B cell (primary cell): Measurements from ENCODE around the gene SNRPD3. TPM values are rescaled to one million over a fixed set of nuclear protein-coding genes. Genes with fewer than 3 reads are reported as not detected.
"Not testable (repeated sequence)": the region's sequence is repeated elsewhere in the genome, so short reads cannot be mapped to it uniquely, and the experiment has no call there.

Experiments
- ATAC-seq: fragments of 200-7000 bp; cut with Tn5 transposase; one replicate; pipeline ENCODE4 v1.10.0; 2021; ENCODE audit warnings: low read depth, mild to moderate bottlenecking, moderate number of reproducible peaks, moderate library complexity
- CTCF ChIA-PET: fragments of 350-600 bp; sonication (Branson Sonifier 250); formaldehyde crosslinking; loops from one replicate; lab custom pipeline; 2021; ENCODE audit warnings: antibody characterized with exemption, inconsistent platforms; lab: Charles Lee
- POLR2A ChIA-PET: fragments of 350-600 bp; sonication (Branson Sonifier 250); formaldehyde crosslinking; loops from one replicate; lab custom pipeline; 2021; ENCODE audit warnings: antibody characterized with exemption; lab: Charles Lee
- DNase-seq: peaks from one replicate; pipeline ENCODE4 v3.0.0; 2013
- H2AFZ ChIP-seq: 2 replicates; pipeline ENCODE4 v1.6.1; 2012; ENCODE audit warnings: mild to moderate bottlenecking, low read depth, low read length; ENCODE audit not compliant: insufficient read depth, poor library complexity, severe bottlenecking
- H3K27ac ChIP-seq, 2 donors: 1 replicate in 1 of 2; 2 replicates in 1 of 2; pipeline ENCODE4 v1.5.1; 2012 to 2013; ENCODE audit warnings: low read length in 2 of 2, mild to moderate bottlenecking in 2 of 2, moderate library complexity in 1 of 2
- H3K27me3 ChIP-seq, 4 experiments: fragments of 200-600 bp in 1 of 4; sonication (generic) in 1 of 4; replicated peaks in 1 of 4; 1 replicate in 2 of 4; 2 replicates in 2 of 4; pipeline versions ENCODE4 v1.6.1 to v1.7.0; 2013 to 2016; ENCODE audit warnings: low read length in 3 of 4, mild to moderate bottlenecking in 2 of 4, mixed read lengths in 1 of 4, moderate library complexity in 1 of 4; ENCODE audit not compliant: insufficient read depth in 4 of 4, control insufficient read depth in 3 of 4; ENCODE audit errors: control extremely low read depth in 1 of 4
- H3K36me3 ChIP-seq, 2 experiments: replicated peaks in 1 of 2; 1 replicate in 1 of 2; 2 replicates in 1 of 2; pipeline versions ENCODE4 v1.6.1 to v1.7.1; 2013; ENCODE audit warnings: low read length in 1 of 2; ENCODE audit not compliant: insufficient read depth in 2 of 2, control insufficient read depth in 1 of 2; ENCODE audit errors: control extremely low read depth in 1 of 2, extremely low read depth in 1 of 2
- H3K4me1 ChIP-seq, 2 donors: fragments of 200-600 bp in 1 of 2; sonication (generic) in 1 of 2; 1 replicate in 1 of 2; 2 replicates in 1 of 2; pipeline versions ENCODE4 v1.5.1 to v1.6.1; 2013 to 2017; ENCODE audit warnings: low read length in 2 of 2; ENCODE audit not compliant: control insufficient read depth in 2 of 2, insufficient read depth in 2 of 2
- H3K4me2 ChIP-seq: replicated peaks from 2 replicates; pipeline ENCODE3; 2012; ENCODE audit warnings: mild to moderate bottlenecking, low read depth, low read length; ENCODE audit not compliant: poor library complexity, severe bottlenecking
- H3K4me3 ChIP-seq, 5 experiments: fragments of 200-600 bp in 1 of 5; sonication (generic) in 1 of 5; 1 replicate in 3 of 5; 2 replicates in 2 of 5; pipeline versions ENCODE4 v1.5.1 to v1.7.0; 2011 to 2016; ENCODE audit warnings: low read length in 4 of 5, mild to moderate bottlenecking in 4 of 5, low read depth in 2 of 5, control low read depth in 1 of 5, moderate library complexity in 1 of 5; ENCODE audit not compliant: insufficient read depth in 1 of 5; ENCODE audit errors: control extremely low read depth in 1 of 5, extremely low read depth in 1 of 5
- H3K79me2 ChIP-seq: fragments of 200-600 bp; sonication (generic); one replicate; pipeline ENCODE4 v1.6.0; 2016; ENCODE audit warnings: low read length; ENCODE audit not compliant: control insufficient read depth, insufficient read depth
- H3K9ac ChIP-seq: fragments of 200-600 bp; sonication (generic); 2 replicates; pipeline ENCODE4 v1.6.1; 2017; ENCODE audit warnings: mild to moderate bottlenecking, low read length, moderate library complexity
- H3K9me3 ChIP-seq, 3 donors: one replicate each; pipeline versions ENCODE4 v1.6.1 to v1.7.1; 2013; ENCODE audit warnings: low read length in 2 of 3; ENCODE audit not compliant: control insufficient read depth in 2 of 3, insufficient read depth in 1 of 3; ENCODE audit errors: control extremely low read depth in 1 of 3
- H4K20me1 ChIP-seq: 2 replicates; pipeline ENCODE4 v1.6.0; 2012; ENCODE audit warnings: mild to moderate bottlenecking, low read length; ENCODE audit not compliant: insufficient read depth, control insufficient read depth, poor library complexity, severe bottlenecking
- H3K27ac Mint-ChIP-seq: one replicate; pipeline ENCODE4 v1.8.0; 2021; ENCODE audit warnings: mixed read lengths
- H3K27me3 Mint-ChIP-seq: one replicate; pipeline ENCODE4 v1.8.0; 2021; ENCODE audit warnings: mixed read lengths
- H3K4me1 Mint-ChIP-seq: one replicate; pipeline ENCODE4 v1.8.0; 2021; ENCODE audit warnings: mixed read lengths
- H3K4me3 Mint-ChIP-seq: one replicate; pipeline ENCODE4 v1.8.0; 2021; ENCODE audit warnings: mixed read lengths
- H3K9me3 Mint-ChIP-seq: one replicate; pipeline ENCODE4 v1.8.0; 2022; ENCODE audit warnings: mixed read lengths; ENCODE audit not compliant: insufficient read depth
- WGBS: methylation state at CpG from one replicate; pipeline ENCODE4 v1.1.5; 2013; ENCODE audit warnings: missing lambda C conversion rate; ENCODE audit not compliant: insufficient coverage; 5-methylcytosine and 5-hydroxymethylcytosine counted together
- intact Hi-C: fragments of 100-400 bp; cut with micrococcal nuclease; formaldehyde crosslinking; loops from one replicate; pipeline ENCODE4 v1.10.0; 2022
- polyA plus RNA-seq: library from polyadenylated mRNA; depleted of rRNA; stranded (reverse); fragments of >200 nt; gene quantifications from 2 replicates; pipeline ENCODE4 v1.2.3, GENCODE V29; 2012
- total RNA-seq, 2 donors: library from RNA; stranded (reverse); fragments of 120-200 nt in 1 of 2; gene quantifications; 1 replicate in 1 of 2; 2 replicates in 1 of 2; pipeline versions ENCODE4 v1.2.3 to v1.2.4, GENCODE V29; 2013 to 2022

SNRPD3 gene
- total and polyA plus RNA-seq, 2 donors (not counting 1 experiment from before 2014, with no cell fraction given): 76.7 to 165 TPM

DNA sequence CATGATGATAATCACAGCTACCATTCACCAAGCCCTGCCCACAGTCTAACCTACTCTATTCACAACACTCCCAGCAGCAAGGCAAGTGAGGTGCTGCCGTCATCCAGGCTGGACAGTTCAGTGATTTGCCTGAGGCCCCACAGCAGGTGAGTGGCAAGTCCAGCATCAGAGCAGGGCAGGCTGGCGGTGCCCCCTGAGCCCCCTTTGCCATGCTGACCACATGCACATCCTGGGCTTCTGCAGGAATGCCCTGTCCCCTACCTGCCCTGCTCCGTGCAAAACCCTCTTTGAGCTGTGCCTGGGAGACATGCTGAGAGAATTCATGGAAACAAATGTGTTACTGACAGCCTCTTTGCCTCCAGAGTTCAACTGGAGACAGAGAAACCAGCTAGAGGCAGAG is 54.1 kb downstream of the SNRPD3 start:
- H3K4me3 ChIP-seq, CTCF ChIA-PET, H3K27me3 ChIP-seq, H3K27ac ChIP-seq, ATAC-seq, H3K9ac ChIP-seq, H3K4me1 ChIP-seq, H3K36me3 ChIP-seq, H3K4me3 Mint-ChIP-seq, H3K27ac Mint-ChIP-seq, POLR2A ChIA-PET, H2AFZ ChIP-seq, intact Hi-C loops, H3K4me1 Mint-ChIP-seq, H3K79me2 ChIP-seq, H3K9me3 Mint-ChIP-seq, H4K20me1 ChIP-seq, DNase-seq, H3K27me3 Mint-ChIP-seq, H3K4me2 ChIP-seq, H3K9me3 ChIP-seq: not testable (repeated sequence)
- WGBS: 100% methylated on average over 1 of the region's 3 CpGs

GRCh38 chr22:24614794-24615193 is 59.0 kb downstream of the SNRPD3 start:
- H3K27me3 ChIP-seq, H4K20me1 ChIP-seq, H3K4me1 ChIP-seq, H3K27me3 Mint-ChIP-seq, intact Hi-C loops, H3K4me3 Mint-ChIP-seq, H3K79me2 ChIP-seq, CTCF ChIA-PET, H2AFZ ChIP-seq, H3K9me3 Mint-ChIP-seq, POLR2A ChIA-PET, H3K27ac ChIP-seq, H3K36me3 ChIP-seq, H3K4me1 Mint-ChIP-seq, H3K9me3 ChIP-seq, H3K9ac ChIP-seq, ATAC-seq, H3K4me2 ChIP-seq, DNase-seq, H3K27ac Mint-ChIP-seq, H3K4me3 ChIP-seq: not testable (repeated sequence)
- 100% methylated on average over 2 of the region's 15 CpGs for WGBS

- H3K4me3 Mint-ChIP-seq, H2AFZ ChIP-seq: not testable (repeated sequence)
Observed at GRCh38 chr22:24621244-24621643, 65.4 kb downstream of the SNRPD3 start.

GRCh38 chr22:24622596-24622995 is 66.8 kb downstream of the SNRPD3 start:
- WGBS: 0% methylated on average over 1 of the region's 2 CpGs
- H2AFZ ChIP-seq, H3K9me3 ChIP-seq, H3K27ac Mint-ChIP-seq, H3K4me3 Mint-ChIP-seq, H3K4me1 ChIP-seq, H3K27me3 Mint-ChIP-seq, H3K36me3 ChIP-seq, POLR2A ChIA-PET, H3K4me1 Mint-ChIP-seq, intact Hi-C loops, H3K4me2 ChIP-seq, H3K79me2 ChIP-seq, DNase-seq, H3K9me3 Mint-ChIP-seq, H3K4me3 ChIP-seq, ATAC-seq, H3K27me3 ChIP-seq, H3K27ac ChIP-seq, H3K9ac ChIP-seq, CTCF ChIA-PET, H4K20me1 ChIP-seq: not testable (repeated sequence)

More at GRCh38 chr22:24621244-24621643, 65.4 kb downstream of the SNRPD3 start:
- H3K27ac Mint-ChIP-seq, H4K20me1 ChIP-seq, H3K79me2 ChIP-seq, H3K9me3 ChIP-seq, H3K9ac ChIP-seq, ATAC-seq, DNase-seq, POLR2A ChIA-PET, H3K27me3 ChIP-seq, intact Hi-C loops, H3K4me1 ChIP-seq, H3K27me3 Mint-ChIP-seq, H3K9me3 Mint-ChIP-seq, H3K4me1 Mint-ChIP-seq, CTCF ChIA-PET, H3K27ac ChIP-seq, H3K4me3 ChIP-seq, H3K36me3 ChIP-seq, H3K4me2 ChIP-seq: not testable (repeated sequence)
- no CpG with 5 or more reads among the region's 5 CpGs for WGBS
